COLO829 (cell line): ENCODE measurements around the gene INAVA.

ENCODE experiments used
- DNase-seq: peaks from one replicate; pipeline ENCODE4 v3.0.0; 2012; ENCODE audit warnings: low spot score

The INAVA gene

GRCh38 chr1:200875416-200875815 lies 19.3 kb upstream of the INAVA start:
- DNase-seq: no peak

GRCh38 chr1:200877010-200877409 lies 17.7 kb upstream of the INAVA start:
- no peak for DNase-seq

- DNase-seq: no peak
Observed at GRCh38 chr1:200877839-200878551, 16.7 kb upstream of the INAVA start.

GRCh38 chr1:200880212-200880611 lies 14.5 kb upstream of the INAVA start:
- peak; percentile 95 for DNase-seq

- no peak for DNase-seq
Observed at GRCh38 chr1:200883118-200883517, 11.6 kb upstream of the INAVA start.

GRCh38 chr1:200885623-200886402 lies 8.9 kb upstream of the INAVA start:
- no peak for DNase-seq

- no peak for DNase-seq
Observed at GRCh38 chr1:200886594-200886993, 8.1 kb upstream of the INAVA start.

GRCh38 chr1:200887036-200887435 lies 7.7 kb upstream of the INAVA start:
- no peak for DNase-seq

GRCh38 chr1:200887772-200888348 lies 6.8 kb upstream of the INAVA start:
- no peak for DNase-seq

GRCh38 chr1:200888349-200888838 lies 6.3 kb upstream of the INAVA start:
- no peak for DNase-seq

GRCh38 chr1:200889571-200889970 lies 5.1 kb upstream of the INAVA start:
- no peak for DNase-seq

- no peak for DNase-seq
Observed at GRCh38 chr1:200890027-200890426, 4.7 kb upstream of the INAVA start.

GRCh38 chr1:200890818-200891773 lies 3.6 kb upstream of the INAVA start:
- DNase-seq: peak; percentile 58

GRCh38 chr1:200891774-200892157 lies 2.9 kb upstream of the INAVA start:
- no peak for DNase-seq

- no peak for DNase-seq
Observed at GRCh38 chr1:200892546-200892945, 2.2 kb upstream of the INAVA start.

GRCh38 chr1:200892958-200893357 lies 1.7 kb upstream of the INAVA start:
- DNase-seq: no peak

GRCh38 chr1:200893411-200893901 lies 1.2 kb upstream of the INAVA start:
- DNase-seq: no peak

GRCh38 chr1:200895443-200895789 lies 716 bp downstream of the INAVA start:
- DNase-seq: no peak

- no peak for DNase-seq
Observed at GRCh38 chr1:200895801-200896530, 1.3 kb downstream of the INAVA start.

- no peak for DNase-seq
Observed at GRCh38 chr1:200896531-200897196, 2.0 kb downstream of the INAVA start.

GRCh38 chr1:200897259-200897658 lies 2.6 kb downstream of the INAVA start:
- DNase-seq: no peak
